NCI-H1092 treated with DMSO at 0.1 percent for 48 hours (cell line): ENCODE measurements around the gene RGL4.
"Not testable (repeated sequence)": the region's sequence is repeated elsewhere in the genome, so short reads cannot be mapped to it uniquely, and the experiment has no call there.

Experiments used
- DNase-seq: peaks from one replicate; lab custom pipeline; 2025; lab: John Stamatoyannopoulos, UW

Gene RGL4

DNA sequence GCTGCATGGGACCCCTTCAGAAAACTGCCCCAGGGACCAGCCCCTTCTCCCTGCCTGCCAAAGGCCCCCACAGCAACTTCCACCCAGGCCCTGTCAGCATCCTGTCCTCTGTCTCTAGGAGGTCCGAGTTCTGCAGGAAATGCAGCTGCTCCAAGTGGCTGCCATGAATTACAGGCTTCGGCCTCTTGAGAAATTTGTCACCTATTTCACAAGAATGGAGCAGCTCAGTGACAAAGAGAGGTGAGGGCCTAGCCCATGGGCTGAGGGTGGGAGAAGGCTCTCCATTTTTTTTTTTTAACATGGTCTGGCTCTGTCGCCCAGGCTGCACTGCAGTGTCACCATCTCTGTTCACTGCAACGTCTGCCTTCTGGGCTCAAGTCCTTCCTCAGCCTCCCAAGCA lies 7.3 kb downstream of the RGL4 start:
- DNase-seq = no peak

DNA sequence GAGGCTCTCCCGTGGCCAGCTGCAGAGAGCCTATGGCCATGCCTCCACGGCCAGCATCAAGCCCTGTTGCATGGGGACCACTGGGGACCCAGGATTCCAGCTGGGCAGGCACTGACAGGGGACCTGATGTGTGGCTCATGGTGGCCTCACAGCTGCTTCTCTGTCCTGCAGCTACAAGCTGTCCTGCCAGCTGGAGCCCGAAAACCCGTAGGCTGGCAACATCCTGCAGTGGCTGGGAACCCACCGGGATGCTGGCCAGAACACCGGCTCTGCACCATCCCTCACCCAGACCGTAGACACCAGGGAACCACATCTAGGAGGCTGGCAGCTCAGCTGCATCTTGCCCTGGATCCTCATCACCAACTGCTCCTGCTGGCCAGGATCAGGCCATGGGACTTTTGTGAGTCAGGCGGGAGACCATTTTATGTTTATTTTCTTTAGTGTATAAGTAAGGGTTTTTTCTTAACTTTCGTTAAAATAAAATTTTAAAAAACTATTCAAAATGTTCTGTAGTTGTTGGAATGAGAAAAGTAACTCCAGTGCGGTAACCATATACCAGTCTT lies 7.9 kb downstream of the RGL4 start:
- DNase-seq = no peak

DNA sequence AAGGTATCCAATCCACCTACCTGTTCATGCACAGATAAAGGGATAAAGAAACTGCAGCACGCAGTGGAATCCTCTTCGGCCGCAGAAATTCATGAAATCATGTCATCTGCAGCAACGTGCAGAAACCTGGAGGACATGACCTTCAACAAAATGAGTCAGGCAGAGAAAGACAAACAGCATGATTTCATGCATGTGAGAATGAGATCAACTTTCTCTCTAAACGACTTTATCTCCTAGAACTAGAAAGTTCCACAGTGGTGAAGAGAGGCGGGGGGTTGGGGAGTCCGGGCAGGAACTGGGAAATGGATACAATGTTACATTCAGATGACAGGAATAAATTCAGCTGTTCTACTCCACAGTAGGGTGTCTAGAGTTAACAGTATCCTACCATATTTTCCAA lies 9.9 kb downstream of the RGL4 start:
- no peak for DNase-seq

DNA sequence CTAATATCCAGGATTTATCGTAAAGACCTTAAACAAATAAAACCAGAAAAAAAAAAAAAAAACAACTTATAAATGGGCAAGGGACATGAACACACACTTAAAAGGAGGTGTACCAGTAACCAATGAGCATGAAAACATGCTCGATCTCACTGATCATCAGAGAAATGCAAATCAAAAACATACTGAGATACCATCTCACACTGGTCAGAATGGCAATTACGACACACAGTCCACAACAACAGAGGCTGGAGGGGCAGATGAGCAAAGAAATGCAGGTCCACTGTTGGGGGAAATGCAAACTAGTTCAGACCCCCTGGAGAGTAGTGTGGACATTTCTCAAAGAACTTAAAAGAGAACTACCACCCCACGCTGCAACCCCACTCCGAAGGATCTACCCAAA lies 13.2 kb downstream of the RGL4 start:
- no peak for DNase-seq

DNA sequence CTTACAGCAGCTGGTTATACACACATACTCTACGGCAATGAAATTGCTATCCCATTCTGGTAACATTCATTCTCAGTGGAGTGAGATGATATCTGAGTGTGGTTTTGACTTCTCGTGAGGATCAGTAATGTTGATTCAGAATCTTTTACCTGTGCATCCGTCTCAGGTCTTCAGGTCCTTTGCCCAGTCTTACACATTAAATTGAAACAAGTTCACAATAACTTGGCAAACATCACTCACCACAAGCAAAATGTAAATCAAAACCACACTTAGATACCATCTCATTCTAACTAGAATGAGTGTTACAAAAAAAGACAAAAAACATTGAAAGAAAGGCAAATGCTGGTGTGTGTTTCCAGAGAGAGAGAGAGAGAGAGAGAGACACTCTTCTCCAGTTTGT lies 14.0 kb downstream of the RGL4 start:
- no peak for DNase-seq

DNA sequence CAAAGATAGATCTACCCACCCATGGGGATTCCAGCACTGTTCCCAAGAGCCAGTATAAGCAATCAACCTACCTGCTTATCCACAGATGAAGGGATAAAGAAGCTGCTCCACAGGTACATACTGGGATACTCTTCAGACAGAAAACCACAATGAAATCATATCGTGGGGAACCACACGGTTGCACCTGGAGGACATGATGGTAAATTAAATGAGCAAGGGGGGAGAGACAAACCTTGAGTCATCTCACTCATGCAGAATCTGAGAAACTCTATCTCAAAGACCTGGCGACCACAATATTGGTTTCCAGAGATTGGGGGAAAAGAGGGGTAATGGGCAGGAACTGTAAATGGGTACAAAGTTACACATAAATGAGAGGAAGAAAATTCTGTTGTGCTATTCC lies 14.5 kb downstream of the RGL4 start:
- no peak for DNase-seq

DNA sequence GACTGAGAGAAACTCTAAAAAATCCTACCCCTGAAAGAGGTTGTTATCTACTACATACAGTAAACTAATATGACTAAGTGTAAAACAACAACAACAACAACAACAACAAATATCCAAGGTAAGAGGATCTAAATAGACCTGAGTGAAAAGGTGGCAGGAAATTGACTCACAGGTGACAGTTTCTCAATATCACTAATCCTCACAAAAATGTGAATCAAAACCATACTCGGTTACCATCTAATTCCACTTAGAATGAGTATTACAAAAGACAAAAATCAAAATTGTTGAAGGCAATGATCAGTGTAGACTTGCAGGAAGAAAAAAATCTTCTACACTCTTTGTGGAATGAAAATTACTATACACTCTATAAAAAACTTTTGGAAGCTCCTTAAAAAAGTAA lies 17.5 kb downstream of the RGL4 start:
- no peak for DNase-seq

DNA sequence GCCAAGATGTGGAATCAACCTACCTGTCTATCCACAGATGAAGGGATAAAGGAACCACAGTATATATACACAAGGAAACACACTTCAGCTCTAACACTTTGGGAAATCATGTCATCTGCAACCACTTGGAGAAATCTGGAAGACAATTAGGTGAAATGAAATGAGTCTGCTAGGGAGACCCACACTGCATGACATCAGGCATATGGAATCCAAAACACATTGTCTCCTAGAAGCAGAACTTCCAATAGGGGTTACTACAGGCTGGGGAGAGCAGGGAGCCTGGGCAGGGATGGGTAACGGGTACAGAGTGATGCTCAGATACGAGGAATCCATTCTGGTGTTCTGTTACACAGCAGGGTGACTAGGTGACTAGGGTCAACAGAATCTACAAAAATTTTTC lies 18.3 kb downstream of the RGL4 start:
- no peak for DNase-seq

DNA sequence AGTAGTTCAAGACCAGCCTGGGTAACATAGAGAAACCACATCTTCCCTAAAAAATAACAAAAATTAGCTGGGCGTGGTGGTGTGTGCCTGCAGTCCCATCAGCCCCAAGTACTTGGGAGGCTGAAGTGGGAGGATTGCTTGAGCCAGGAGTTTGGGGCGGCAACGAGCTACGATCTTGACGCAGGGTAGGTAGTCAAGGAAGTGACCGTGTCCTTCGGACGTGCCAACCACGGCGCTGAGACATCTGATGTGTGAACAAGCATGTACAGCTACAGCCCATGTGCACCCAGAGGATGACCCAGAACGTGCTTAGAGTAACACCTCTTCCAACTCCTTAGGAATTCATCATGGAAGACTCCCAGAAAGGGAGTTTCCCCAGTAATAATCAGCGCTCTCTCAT lies 21.4 kb downstream of the RGL4 start:
- DNase-seq = no peak

DNA sequence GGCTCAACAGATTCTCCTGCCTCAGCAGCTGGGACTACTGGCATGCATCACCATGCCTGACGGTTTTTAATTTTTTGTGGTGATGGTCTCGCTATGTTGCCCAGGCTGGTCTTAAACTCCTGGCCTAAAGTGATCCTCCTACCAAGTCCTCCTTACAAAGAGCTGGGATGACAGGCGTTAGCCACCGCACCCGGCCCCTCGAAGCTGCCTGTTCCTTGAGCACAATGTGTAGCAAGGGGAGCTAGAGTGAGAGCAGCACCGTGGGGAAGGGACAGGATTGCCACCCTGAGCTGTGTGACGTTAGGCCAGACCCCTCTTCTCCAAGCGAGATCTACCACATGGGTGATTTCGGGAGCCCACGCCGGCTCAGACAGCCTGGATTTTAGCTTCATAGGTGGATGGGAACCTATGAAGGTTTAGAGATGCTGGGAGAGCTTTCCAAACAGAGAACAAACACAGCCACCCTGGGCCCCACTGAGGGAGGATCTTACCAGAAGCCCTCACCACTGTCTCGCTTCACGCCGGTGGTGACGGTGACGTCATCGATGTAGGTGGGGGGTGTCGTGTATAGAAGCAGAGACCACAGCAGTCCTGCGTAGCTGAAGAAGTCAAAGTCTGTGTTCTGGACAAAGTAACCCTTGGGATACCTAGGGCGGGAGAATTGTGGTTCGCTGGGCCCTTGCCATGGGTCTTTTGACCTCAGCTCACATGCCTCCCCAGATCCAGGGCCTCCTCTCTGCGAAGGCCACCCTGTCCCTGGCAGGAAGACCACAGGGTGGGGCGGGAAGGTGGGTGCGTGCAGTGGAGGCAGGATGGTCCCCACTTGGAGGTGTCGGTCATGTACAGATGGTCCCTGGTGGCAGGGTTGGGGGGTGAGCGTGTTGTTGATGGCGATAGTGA lies 23.1 kb downstream of the RGL4 start:
- DNase-seq = no peak

DNA sequence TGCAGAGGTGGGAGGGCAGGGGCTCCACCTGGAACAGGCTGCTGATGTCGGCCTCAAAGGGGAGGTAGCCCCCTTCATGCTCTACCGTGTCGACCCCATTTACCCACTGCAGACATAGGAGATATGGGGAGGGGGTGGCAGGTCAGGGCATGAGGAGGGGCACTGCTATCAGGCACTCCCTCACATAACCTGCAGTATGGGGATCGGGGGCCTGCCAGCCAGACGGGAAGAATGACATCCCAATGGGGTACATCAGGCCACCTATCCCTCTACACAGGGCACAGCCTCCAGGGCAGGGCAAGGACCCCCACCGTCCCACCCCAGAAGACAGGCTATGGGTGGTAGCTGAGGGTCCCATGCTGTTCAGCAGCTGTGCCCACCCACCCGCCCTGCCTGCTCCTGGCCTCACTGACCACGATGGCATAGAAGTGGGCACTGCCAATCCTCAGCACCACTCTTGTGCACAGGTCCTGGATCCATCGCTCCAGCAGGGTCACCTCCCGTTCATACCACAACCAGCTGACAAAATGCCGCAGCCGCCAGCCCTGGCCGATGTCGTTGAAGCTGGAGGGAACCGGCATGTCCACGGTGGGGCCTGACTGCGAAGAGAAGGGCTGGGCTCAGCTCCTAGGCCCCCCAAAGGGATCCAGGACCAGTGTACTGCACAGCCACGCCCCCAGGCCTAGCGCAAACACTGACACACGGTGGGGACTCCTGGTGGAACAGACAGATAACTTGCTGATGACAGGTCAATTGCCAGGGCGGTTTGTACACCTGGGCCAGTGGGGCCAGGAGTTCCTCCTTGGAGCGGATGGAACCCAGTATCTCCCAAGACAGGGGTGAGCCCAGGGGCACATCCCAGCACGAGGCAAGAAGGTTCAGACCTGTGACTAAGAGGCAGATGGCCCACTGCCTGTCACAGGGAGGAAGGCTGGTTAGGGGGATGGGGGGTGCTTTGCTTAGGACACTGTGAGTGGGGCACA lies 24.1 kb downstream of the RGL4 start:
- DNase-seq = no peak

DNA sequence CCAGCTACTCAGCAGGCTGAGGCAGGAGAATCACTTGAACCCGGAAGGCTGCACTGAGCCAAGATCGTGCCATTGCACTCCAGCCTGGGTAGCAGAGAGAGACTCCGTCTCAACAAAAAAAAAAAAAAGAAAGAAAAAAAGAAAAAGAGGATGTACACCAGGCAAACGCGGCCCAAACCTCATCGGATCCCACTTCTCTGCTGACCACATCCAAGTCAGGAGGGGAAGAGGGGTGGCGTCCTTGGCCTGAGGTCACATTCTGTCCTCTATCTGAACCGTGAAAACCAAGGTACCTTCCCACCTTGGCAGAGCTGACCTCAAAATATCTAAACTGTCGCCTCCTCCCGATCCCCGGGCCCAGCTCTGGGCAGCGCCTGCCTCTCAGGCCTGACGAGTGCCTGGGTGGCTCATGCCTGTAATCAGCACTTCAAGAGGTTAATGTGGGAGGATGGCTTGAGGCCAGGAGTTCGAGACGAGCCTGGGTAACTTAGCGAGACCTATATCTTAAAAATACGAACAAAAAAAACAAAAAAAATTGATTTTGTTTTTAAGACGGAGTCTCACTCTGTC lies 25.1 kb downstream of the RGL4 start:
- DNase-seq = no peak

DNA sequence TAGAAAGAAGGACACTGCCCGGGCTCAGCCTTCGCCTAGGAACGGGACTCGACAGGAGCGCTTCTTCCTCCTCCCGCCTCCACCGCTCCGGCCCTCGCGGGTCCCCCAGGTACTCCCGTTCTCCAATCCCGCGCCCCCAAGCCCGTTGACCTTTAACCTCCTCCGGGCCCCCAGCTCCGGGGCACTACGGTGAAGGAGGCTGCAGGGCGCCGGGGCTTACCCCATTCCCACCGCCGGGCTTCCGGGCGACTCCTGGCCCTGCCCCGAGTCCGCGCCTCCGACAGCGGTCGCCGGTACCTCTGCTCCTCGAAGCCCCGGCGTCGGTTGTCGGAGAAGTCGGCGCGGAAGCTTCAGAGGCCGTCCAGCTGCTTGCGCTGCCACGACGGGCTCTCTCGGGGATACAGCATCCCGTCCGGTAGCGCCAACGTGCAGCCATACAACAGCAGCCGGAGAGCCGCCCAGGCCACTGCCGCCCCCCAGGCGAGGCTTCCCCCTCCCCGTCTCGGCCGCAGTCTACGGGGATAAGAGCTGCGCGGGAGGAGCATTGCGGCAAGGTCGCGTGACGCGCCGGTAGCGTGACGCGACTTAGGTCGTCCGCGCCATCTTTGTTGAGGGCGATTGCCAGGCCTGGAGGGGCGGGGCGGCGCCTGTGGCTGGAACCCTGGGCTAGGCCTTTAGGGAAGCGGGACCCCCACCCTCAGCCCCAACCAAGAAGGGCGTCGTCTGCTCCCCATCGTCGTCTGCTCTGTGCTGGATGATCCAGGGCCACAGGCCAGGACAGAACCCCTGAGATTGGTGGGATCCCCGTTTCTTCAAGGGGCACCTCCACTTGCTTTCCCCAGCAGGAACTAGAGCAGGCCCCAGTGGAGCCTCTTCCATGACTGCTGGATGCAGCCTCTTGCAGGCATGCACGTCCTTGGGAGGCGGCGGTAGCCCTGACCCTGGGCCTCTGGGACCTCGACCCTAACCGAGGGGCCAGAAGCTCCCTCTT lies 26.3 kb downstream of the RGL4 start:
- DNase-seq = peak; percentile 86

DNA sequence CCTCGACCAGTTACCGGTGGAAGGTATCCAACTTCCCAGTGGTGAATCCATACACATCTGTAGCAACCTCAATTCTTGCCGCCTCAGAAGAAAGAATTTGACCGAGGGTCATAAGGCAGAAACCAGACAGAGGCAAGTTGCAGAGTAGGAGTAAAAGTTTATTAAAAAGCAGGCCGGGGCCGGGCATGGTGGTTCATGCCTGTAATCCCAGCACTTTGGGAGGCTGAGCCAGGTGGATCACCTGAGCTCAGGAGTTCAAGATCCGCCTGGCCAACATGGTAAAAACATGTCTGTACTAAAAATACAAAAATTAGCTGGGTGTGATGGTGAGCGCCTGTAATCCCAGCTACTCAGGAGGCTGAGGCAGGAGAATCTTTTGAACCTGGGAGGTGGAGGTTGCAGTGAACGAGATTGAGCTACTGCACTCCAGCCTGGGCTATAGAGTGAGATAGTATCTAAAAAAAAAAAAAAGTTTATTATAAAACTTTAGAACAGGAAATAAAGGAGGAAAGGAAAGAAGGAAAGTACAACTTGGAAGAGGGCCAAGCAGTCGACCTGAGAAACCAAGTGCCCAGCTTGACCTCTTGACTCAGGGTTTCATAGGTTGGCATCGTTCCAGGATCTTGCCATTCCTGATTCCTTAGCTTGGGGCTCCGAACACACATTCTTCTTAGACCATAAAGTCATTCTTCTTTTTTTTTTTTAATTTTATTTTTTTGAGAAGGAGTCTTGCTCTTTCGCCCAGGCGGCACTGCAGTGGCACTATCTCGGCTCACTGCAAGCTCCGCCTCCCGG lies 27.8 kb downstream of the RGL4 start:
- DNase-seq = no peak

DNA sequence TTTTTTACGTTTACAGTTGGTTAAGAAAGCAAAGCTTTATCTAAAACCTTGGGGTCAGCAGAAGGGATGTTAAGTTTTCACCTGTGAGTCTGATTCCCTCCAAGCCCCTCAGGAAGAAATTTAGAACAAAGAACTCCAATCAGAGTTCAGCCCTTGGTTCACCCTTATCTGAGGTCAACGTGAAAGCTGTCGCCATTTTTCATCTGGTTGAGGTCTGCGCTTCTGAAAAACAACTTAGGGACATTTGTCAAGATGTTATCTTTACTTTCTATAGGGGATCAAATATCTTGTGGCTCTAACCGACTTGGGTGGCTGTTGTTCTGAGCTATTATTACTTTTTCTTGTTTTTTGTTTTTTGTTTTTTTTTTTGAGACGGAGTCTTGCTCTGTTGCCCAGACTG lies 30.0 kb downstream of the RGL4 start:
- DNase-seq = no peak

DNA sequence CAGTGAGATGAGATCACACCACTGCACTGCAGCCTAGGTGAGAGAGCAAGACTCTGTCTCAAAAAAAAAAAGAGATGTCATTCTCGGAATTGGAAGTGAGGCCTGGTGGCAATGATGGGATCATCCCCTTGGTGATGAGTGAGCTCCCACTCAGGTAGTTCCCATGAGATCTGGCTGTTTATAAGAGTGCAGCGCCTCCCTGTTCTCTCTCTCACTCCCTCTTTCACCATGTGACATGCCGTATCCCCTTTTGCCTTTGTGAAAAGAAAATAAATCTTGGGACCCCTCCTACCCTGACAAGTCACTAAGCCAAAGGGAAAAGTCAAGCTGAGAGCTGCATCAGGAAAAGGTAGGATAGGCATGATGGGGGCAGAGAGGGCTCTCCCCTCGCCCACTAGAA lies 31.3 kb downstream of the RGL4 start:
- DNase-seq = peak; percentile 15

DNA sequence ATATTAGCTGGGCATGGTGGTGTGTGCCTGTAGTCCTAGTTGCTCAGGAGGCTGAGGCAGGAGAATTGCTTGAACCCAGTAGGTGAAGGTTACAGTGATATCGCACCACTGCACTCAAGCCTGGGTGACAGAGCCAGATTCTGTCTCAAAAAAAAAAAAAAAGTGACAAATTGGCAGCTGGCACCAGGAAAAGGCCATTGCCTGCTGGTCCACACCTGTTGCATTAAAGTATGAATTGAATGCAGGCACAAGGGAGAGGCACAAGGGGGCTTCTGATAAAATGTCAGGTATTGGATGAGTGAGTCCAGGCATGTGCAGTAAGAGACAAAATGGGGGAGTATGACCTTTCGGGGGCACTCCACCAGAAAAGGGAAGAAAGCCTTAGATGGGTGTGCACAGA lies 31.9 kb downstream of the RGL4 start:
- no peak for DNase-seq

DNA sequence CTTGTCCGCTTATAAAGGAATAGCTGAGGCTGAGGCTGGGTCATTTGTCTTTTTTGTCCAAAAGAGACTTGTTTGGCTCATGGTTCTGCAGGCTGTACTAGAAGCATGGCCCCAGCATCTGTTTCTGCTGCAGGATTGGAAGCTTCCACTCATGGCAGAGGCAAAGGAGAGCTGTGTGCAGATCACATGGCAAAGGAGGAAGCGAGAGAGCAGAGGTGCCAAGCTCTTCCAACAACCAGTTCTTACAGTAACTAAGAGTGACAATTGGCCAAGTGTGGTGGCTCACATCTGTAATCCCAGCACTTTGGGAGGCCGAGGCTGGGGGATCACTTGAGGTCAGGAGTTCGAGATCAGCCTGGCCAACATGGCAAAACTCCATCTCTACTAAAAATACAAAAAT lies 37.3 kb downstream of the RGL4 start:
- not testable (repeated sequence) for DNase-seq

DNA sequence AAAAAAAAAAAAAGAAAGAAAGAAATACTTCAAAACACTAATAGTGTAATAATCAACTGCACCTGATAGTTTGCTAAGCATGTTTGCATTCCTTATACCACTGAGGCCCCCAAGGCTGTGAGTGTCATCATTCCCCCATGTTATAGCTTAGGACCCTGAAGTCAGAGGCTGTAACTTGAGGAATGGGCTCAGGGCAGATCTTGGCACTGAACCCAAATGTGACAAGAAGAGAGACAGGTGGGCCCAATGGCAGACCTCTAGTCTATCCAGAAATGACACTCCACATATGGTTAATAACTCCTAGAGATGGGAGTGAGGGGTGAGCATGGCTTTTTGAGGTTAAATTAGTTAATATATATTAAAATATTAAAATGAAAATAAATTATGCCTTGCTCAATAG lies 46.9 kb downstream of the RGL4 start:
- DNase-seq = no peak
